K562 (cell line): Measurements from ENCODE around the gene HPS4. TPM values are rescaled to one million over a fixed set of nuclear protein-coding genes. Genes with fewer than 3 reads are reported as not detected.

Experiments used
- ATAC-seq: fragments of 200-7000 bp; cut with Tn5 transposase; 3 replicates; pipeline ENCODE4 v1.9.1; 2020; ENCODE audit warnings: moderate library complexity
- BruUV-seq: library from RNA; stranded (reverse); fragments of 400-500 nt; replicated peaks from 2 replicates; lab custom pipeline; 2021; lab: Mats Ljungman, UMichigan
- CTCF ChIA-PET: fragments of 300-600 bp; formaldehyde crosslinking; extraction: SDS; loops from one replicate; lab custom pipeline; 2021; ENCODE audit warnings: low intra/inter-chr PET ratio; lab: Yijun Ruan, JAX
- POLR2A ChIA-PET: fragments of 300-600, 350-650 bp; sonication (Branson Sonifier 250); formaldehyde crosslinking; extraction: SDS; loops from one replicate; lab custom pipeline; 2021; ENCODE audit warnings: antibody characterized with exemption, inconsistent platforms; lab: Yijun Ruan, JAX
- DNase-seq, 4 experiments: peaks; one replicate each; pipeline versions ENCODE4 v3.0.0 to v3.0.0-alpha.2; 2011 to 2018; ENCODE audit warnings: low spot score in 3 of 4, mixed read lengths in 3 of 4; ENCODE audit errors: extremely low read depth in 1 of 4
- FAIRE-seq: peaks from 2 replicates; lab custom pipeline; 2011; peaks lifted over from hg19 to GRCh38; lab: Jason Lieb, UNC
- H2AFZ ChIP-seq: 2 replicates; pipeline ENCODE4 v1.6.0; 2011; ENCODE audit warnings: low read depth, low read length, control low read depth, inconsistent platforms
- H3K27ac ChIP-seq: fragments of 200-600 bp; 3 replicates; pipeline ENCODE4 v1.8.0; 2011; ENCODE audit warnings: low read depth, mild to moderate bottlenecking, control low read depth, inconsistent platforms, low read length, moderate library complexity, mixed read lengths; ENCODE audit errors: extremely low read depth
- H3K27me3 ChIP-seq, 2 experiments: fragments of 300-600 bp in 1 of 2; 2 replicates in 1 of 2; 3 replicates in 1 of 2; pipeline versions ENCODE4 v1.6.0 to v1.8.0; 2011; ENCODE audit warnings: inconsistent platforms in 2 of 2, low read length in 2 of 2, mild to moderate bottlenecking in 1 of 2, mixed read lengths in 1 of 2, moderate library complexity in 1 of 2; ENCODE audit not compliant: control insufficient read depth in 2 of 2, insufficient read depth in 2 of 2
- H3K36me3 ChIP-seq: fragments of 300-600 bp; 3 replicates; pipeline ENCODE4 v1.8.0; 2011; ENCODE audit warnings: mild to moderate bottlenecking, low read length, inconsistent platforms; ENCODE audit not compliant: control insufficient read depth, insufficient read depth
- H3K4me1 ChIP-seq, 2 experiments: fragments of 200-600 bp in 1 of 2; replicated peaks in 1 of 2; 2 replicates in 1 of 2; 3 replicates in 1 of 2; pipeline versions ENCODE4 v1.5.1 to v1.8.0; 2011; ENCODE audit warnings: inconsistent platforms in 2 of 2, low read length in 2 of 2, mild to moderate bottlenecking in 1 of 2, mixed read lengths in 1 of 2, moderate library complexity in 1 of 2; ENCODE audit not compliant: control insufficient read depth in 2 of 2, insufficient read depth in 2 of 2
- H3K4me2 ChIP-seq: 2 replicates; pipeline ENCODE4 v1.6.1; 2011; ENCODE audit warnings: low read length, control low read depth, inconsistent platforms, mixed read lengths; ENCODE audit not compliant: insufficient read depth
- H3K4me3 ChIP-seq: fragments of 200-600 bp; sonication (generic), shearing (Covaris generic); 2 replicates; pipeline ENCODE4 v1.5.1; 2016; ENCODE audit warnings: control low read depth, inconsistent platforms
- H3K79me2 ChIP-seq: fragments of 200-600 bp; 3 replicates; pipeline ENCODE4 v1.8.0; 2011; ENCODE audit warnings: low read length, inconsistent platforms; ENCODE audit not compliant: control insufficient read depth, insufficient read depth
- H3K9ac ChIP-seq, 2 experiments: 2 replicates each; pipeline versions ENCODE4 v1.6.0 to v1.6.1; 2011; ENCODE audit warnings: low read depth in 2 of 2, low read length in 2 of 2, control low read depth in 1 of 2, inconsistent platforms in 1 of 2, mild to moderate bottlenecking in 1 of 2, mixed read lengths in 1 of 2; ENCODE audit not compliant: insufficient read depth in 1 of 2
- H3K9me1 ChIP-seq: one replicate; pipeline ENCODE4 v1.6.0; 2011; ENCODE audit warnings: inconsistent platforms, mild to moderate bottlenecking, low read length, moderate library complexity; ENCODE audit not compliant: control insufficient read depth, insufficient read depth
- H3K9me3 ChIP-seq: replicated peaks from 2 replicates; pipeline ENCODE4 v1.5.1; 2011; ENCODE audit warnings: low read depth, low read length, inconsistent platforms; ENCODE audit not compliant: control insufficient read depth, insufficient read depth
- H4K20me1 ChIP-seq: replicated peaks from 2 replicates; pipeline ENCODE4 v1.6.1; 2011; ENCODE audit warnings: low read length, inconsistent platforms, mixed read lengths; ENCODE audit not compliant: control insufficient read depth, insufficient read depth
- BRF1 ChIP-seq: IDR thresholded peaks from 3 replicates; pipeline ENCODE4 v1.6.1; 2011; ENCODE audit warnings: borderline replicate concordance, mild to moderate bottlenecking; ENCODE audit not compliant: insufficient read length; ENCODE audit errors: extremely low read depth
- CEBPG ChIP-seq, 3 experiments: fragments of 200-800 bp in 1 of 3; sonication (Bioruptor generic) in 1 of 3; sonication (generic) in 1 of 3; formaldehyde crosslinking in 1 of 3; IDR thresholded peaks in 2 of 3; conservative IDR thresholded peaks in 1 of 3; 2 replicates each; pipeline versions ENCODE4 v1.6.1 to v1.8.0; 2016 to 2022; ENCODE audit warnings: missing compliant biosample characterization in 2 of 3, missing genetic modification characterization in 2 of 3, mild to moderate bottlenecking in 1 of 3, missing genetic modification reagents in 1 of 3
- ELF1 ChIP-seq: fragments of 200-800 bp; sonication (Bioruptor generic); IDR thresholded peaks from 2 replicates; pipeline ENCODE4 v1.6.1; 2016; ENCODE audit warnings: missing genetic modification characterization, missing compliant biosample characterization
- FOXA3 ChIP-seq, 2 experiments: fragments of 450-650 bp in 1 of 2; sonication (generic) in 1 of 2; formaldehyde crosslinking; IDR thresholded peaks in 1 of 2; conservative IDR thresholded peaks in 1 of 2; 2 replicates each; pipeline versions ENCODE4 v1.4.0 to v1.8.0; 2020 to 2022; ENCODE audit warnings: mild to moderate bottlenecking in 2 of 2, missing genetic modification reagents in 1 of 2
- GATAD2B ChIP-seq: fragments of 450-650 bp; IDR thresholded peaks from 2 replicates; pipeline ENCODE4 v1.6.1; 2017; ENCODE audit warnings: mild to moderate bottlenecking, borderline replicate concordance
- GTF2F1 ChIP-seq: IDR thresholded peaks from 2 replicates; pipeline ENCODE4 v1.6.1; 2011; ENCODE audit warnings: low read depth, low read length, improper control_type of control experiment
- HMGN3 ChIP-seq: IDR thresholded peaks from 2 replicates; pipeline ENCODE4 v1.6.1; 2011; ENCODE audit warnings: borderline replicate concordance, low read depth, mild to moderate bottlenecking, mixed read lengths, low read length; ENCODE audit not compliant: insufficient read length; ENCODE audit errors: extremely low read depth
- JUND ChIP-seq, 2 experiments: IDR thresholded peaks; 2 replicates in 1 of 2; 3 replicates in 1 of 2; pipeline ENCODE4 v1.6.1; 2011; ENCODE audit warnings: borderline replicate concordance in 2 of 2, low read depth in 2 of 2, low read length in 2 of 2, improper control_type of control experiment in 1 of 2, missing biosample characterization in 1 of 2, missing genetic modification characterization in 1 of 2, missing genetic modification reagents in 1 of 2
- KDM5B ChIP-seq: fragments of 200-600 bp; sonication (generic); IDR thresholded peaks from 2 replicates; pipeline ENCODE4 v1.6.1; 2012; ENCODE audit warnings: low read depth, mild to moderate bottlenecking, moderate library complexity, low read length, control low read depth, inconsistent platforms; ENCODE audit not compliant: insufficient replicate concordance
- MAFK ChIP-seq: IDR thresholded peaks from 2 replicates; pipeline ENCODE4 v1.6.1; 2011; ENCODE audit warnings: low read length, improper control_type of control experiment
- MEIS2 ChIP-seq: fragments of 450-650 bp; IDR thresholded peaks from 2 replicates; pipeline ENCODE4 v1.6.1; 2014; ENCODE audit warnings: mild to moderate bottlenecking; ENCODE audit not compliant: partially characterized antibody
- NCOA2 ChIP-seq, 2 experiments: fragments of 450-650 bp; IDR thresholded peaks; 2 replicates each; pipeline ENCODE4 v1.6.1; 2018; ENCODE audit warnings: mild to moderate bottlenecking in 2 of 2, moderate library complexity in 1 of 2; ENCODE audit not compliant: partially characterized antibody in 2 of 2
- OTX1 ChIP-seq: fragments of 450-650 bp; formaldehyde crosslinking; IDR thresholded peaks from 2 replicates; pipeline ENCODE4 v1.4.0; 2022; ENCODE audit warnings: mild to moderate bottlenecking
- PURB ChIP-seq: sonication (generic); formaldehyde crosslinking; IDR thresholded peaks from 2 replicates; pipeline ENCODE4 v1.9.0; 2021; ENCODE audit warnings: low read depth, mild to moderate bottlenecking, missing genetic modification reagents
- SMAD3 ChIP-seq: fragments of 450-650 bp; formaldehyde crosslinking; conservative IDR thresholded peaks from 2 replicates; pipeline ENCODE4 v1.4.0; 2020; ENCODE audit warnings: mild to moderate bottlenecking
- TCF7L2 ChIP-seq: fragments of 150-350 bp; IDR thresholded peaks from 2 replicates; pipeline ENCODE4 v1.6.1; 2016; ENCODE audit warnings: low read depth, mild to moderate bottlenecking, low read length, moderate library complexity
- TEAD1 ChIP-seq, 2 experiments: fragments of 450-650 bp in 1 of 2; sonication (generic) in 1 of 2; formaldehyde crosslinking; IDR thresholded peaks; 2 replicates each; pipeline versions ENCODE4 v1.4.0 to v1.8.0; 2020 to 2022; ENCODE audit warnings: mild to moderate bottlenecking in 2 of 2, missing genetic modification reagents in 1 of 2
- TRIM24 ChIP-seq, 2 experiments: fragments of 450-650 bp; IDR thresholded peaks; 2 replicates each; pipeline ENCODE4 v1.6.1; 2016
- WGBS: fragments of 100-300 bp; shearing (Covaris generic); methylation state at CpG from one replicate; pipeline ENCODE4 v1.1.6; 2016; ENCODE audit warnings: low coverage, mixed read lengths; ENCODE audit not compliant: insufficient coverage; ENCODE audit errors: missing lambda C conversion rate; 5-methylcytosine and 5-hydroxymethylcytosine counted together
- in situ Hi-C: fragments of 300-500 bp; cut with MboI; formaldehyde crosslinking; loops from 4 replicates; pipeline ENCODE4 v1.15.0; 2018; ENCODE audit warnings: inconsistent platforms, mixed read lengths
- intact Hi-C: fragments of 100-400 bp; cut with micrococcal nuclease; formaldehyde crosslinking; loops from 2 replicates; pipeline ENCODE4 v1.14.2; 2022
- polyA plus RNA-seq, 8 experiments: library from polyadenylated mRNA; depleted of rRNA in 4 of 8; stranded (reverse) in 5 of 8; unstranded in 3 of 8; fragments of >200 nt; fragmentation: Nextera tagmentation in 2 of 8; fragmentation: Illumina TruSeq in 1 of 8; extraction: Ambion mirVana in 2 of 8; extraction: Trizol in 1 of 8; gene quantifications; 2 replicates each; pipeline versions ENCODE4 v1.2.1 to v1.2.3, GENCODE V29; 2011 to 2014; ENCODE audit warnings: inconsistent platforms in 1 of 8, missing spikeins in 1 of 8
- total RNA-seq, 7 experiments: library from RNA; depleted of rRNA in 6 of 7; stranded (reverse); fragments of >200 nt in 6 of 7; fragmentation: Illumina TruSeq in 2 of 7; extraction: Trizol in 2 of 7; gene quantifications; 2 replicates each; pipeline versions ENCODE4 v1.2.1 to v1.2.3, GENCODE V29; 2011 to 2021; ENCODE audit warnings: low replicate concordance in 1 of 7

HPS4 gene
- total and polyA plus RNA-seq, 9 of the 15 experiments (the other 6 are each of a cell fraction or from before 2014, with no cell fraction given), result 12.8 to 29.2 (median 25.3) TPM

DNA sequence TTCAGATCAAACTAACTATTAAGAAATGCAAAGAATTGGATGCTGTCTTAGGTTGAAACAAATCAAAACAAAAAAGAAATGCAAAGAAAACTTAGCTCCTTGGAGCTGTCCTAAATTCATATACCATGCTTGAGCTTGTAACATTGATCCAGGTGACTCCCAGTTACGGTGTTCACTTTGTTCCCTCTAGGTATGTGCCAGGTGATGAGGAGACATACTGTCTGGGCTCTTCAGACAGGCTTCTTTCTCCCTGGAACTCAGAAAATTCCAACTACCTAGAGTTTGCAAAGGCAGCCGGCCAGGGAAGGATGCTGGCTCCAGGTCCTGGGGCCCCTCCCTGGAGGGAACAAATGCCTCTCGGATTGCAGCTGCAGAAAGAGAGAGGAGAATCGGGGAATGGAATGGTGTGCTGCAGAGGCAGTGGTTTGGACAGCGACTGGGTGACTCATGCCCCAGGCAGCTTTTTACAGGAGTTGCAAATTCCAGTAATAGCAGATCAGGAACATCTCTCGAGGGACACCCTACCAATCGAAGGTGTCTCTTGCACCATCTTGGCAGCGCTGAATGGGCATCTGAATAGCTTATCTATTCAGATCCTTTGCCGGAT lies 66.8 kb downstream of the HPS4 start:
- no TSS peak for BruUV-seq
- POLR2A ChIA-PET, result interaction anchor here (0.8 kb wide), 1 partner anchor 12 kb away, joined by 4 read pairs; no protein-coding TSS in a partner anchor
- no peak overlapping the region for H3K4me2 ChIP-seq
- CTCF ChIA-PET, result no interaction called here
- H3K27me3 ChIP-seq, result 0 out of 5 replicates have a peak, but pooled peaks cover 2 to 4% of the 10 kb centered on the region in 2 experiments
- H2AFZ ChIP-seq, result no peak overlapping the region
- no peaks in the 10 kb centered on the region for H3K9me1 ChIP-seq
- no peaks in the 10 kb centered on the region for H3K79me2 ChIP-seq
- no peaks in the 10 kb centered on the region for H4K20me1 ChIP-seq
- no peak overlapping the region for H3K9ac ChIP-seq
- WGBS, result 0% methylated on average over 7 of the region's 9 CpGs
- DNase-seq, result no peak
- no peaks in the 10 kb centered on the region for H3K9me3 ChIP-seq
- in situ Hi-C loops (no loop called here), intact Hi-C loops (no loop called here)
- no peaks in the 10 kb centered on the region for H3K36me3 ChIP-seq
- H3K4me3 ChIP-seq, result no peak overlapping the region
- no peak overlapping the region for H3K27ac ChIP-seq
- ATAC-seq, result no peak
- no peak for FAIRE-seq
- H3K4me1 ChIP-seq, result no peaks in the 10 kb centered on the region
- TF ChIP-seq TCF7L2 (no peak), GATAD2B (no peak), FOXA3 (CRISPR knock-in tag; conservative IDR thresholded peaks at IDR 0.05 in 1 of 2, IDR thresholded peaks at IDR 0.05 in 1 of 2) (no peak), NCOA2 (IDR thresholded peaks at IDR 0.05; ENCODE audit: partially characterized antibody in 2 of 2) (no peak), CEBPG (CRISPR knock-in tag; IDR thresholded peaks at IDR 0.05) (no peak), CEBPG (tag; conservative IDR thresholded peaks at IDR 0.05 in 1 of 2, IDR thresholded peaks at IDR 0.05 in 1 of 2) (no peak), ELF1 (tag) (no peak), MEIS2 (no peak), JUND (IDR thresholded peaks at IDR 0.05; ENCODE audit: borderline replicate concordance, low read depth, low read length) (peak; percentile 60; the same call in 1 of the 2 replicates), JUND (tag; IDR thresholded peaks at IDR 0.05; ENCODE audit: borderline replicate concordance, low read depth, low read length) (peak; percentile 77; the same call in 2 of the 3 replicates), HMGN3 (no peak), OTX1 (no peak), KDM5B (no peak), MAFK (no peak), GTF2F1 (no peak), PURB (CRISPR knock-in tag) (no peak), TEAD1 (CRISPR knock-in tag; IDR thresholded peaks at IDR 0.05) (no peak), TRIM24 (IDR thresholded peaks at IDR 0.05) (no peak), SMAD3 (no peak), BRF1 (no peak)
